PC-3 (cell line): ENCODE data around the gene ATP5F1B.

Experiments used
- CTCF ChIP-seq: fragments of 300-600 bp; sonication (generic); conservative IDR thresholded peaks from 2 replicates; pipeline ENCODE4 v1.5.1; 2017; ENCODE audit warnings: antibody characterized with exemption, low read depth, mild to moderate bottlenecking, low read length
- EZH2 ChIP-seq: fragments of 300-600 bp; sonication (generic); IDR thresholded peaks from one replicate; pipeline ENCODE4 v1.6.1; 2017; ENCODE audit warnings: antibody characterized with exemption, mild to moderate bottlenecking, low read length; ENCODE audit not compliant: unreplicated experiment
- EZH2phosphoT487 ChIP-seq: fragments of 300-600 bp; sonication (generic); IDR thresholded peaks from 2 replicates; pipeline ENCODE4 v1.6.1; 2018; ENCODE audit warnings: mild to moderate bottlenecking, antibody characterized with exemption, low read length, borderline replicate concordance

- TF ChIP-seq EZH2, result no peak
- TF ChIP-seq CTCF, result no peak
- TF ChIP-seq EZH2phosphoT487, result no peak
Observed at GRCh38 chr12:56591126-56591525, 54.7 kb downstream of the ATP5F1B start.
